ENCODE results near the gene UPK1A. TPM values are rescaled to one million over a fixed set of nuclear protein-coding genes. Genes with fewer than 3 reads are reported as not detected.

Gene UPK1A
- total and polyA plus RNA-seq, 10 of the 15 experiments (the other 5 are each of a cell fraction or from before 2014, with no cell fraction given): 0.15 to 1.9 (median 0.26) TPM; not detected in 7

GRCh38 chr19:35722461-35722860 lies 56.1 kb downstream of the UPK1A start (continued):
- TF ChIP-seq, protein P1, sequence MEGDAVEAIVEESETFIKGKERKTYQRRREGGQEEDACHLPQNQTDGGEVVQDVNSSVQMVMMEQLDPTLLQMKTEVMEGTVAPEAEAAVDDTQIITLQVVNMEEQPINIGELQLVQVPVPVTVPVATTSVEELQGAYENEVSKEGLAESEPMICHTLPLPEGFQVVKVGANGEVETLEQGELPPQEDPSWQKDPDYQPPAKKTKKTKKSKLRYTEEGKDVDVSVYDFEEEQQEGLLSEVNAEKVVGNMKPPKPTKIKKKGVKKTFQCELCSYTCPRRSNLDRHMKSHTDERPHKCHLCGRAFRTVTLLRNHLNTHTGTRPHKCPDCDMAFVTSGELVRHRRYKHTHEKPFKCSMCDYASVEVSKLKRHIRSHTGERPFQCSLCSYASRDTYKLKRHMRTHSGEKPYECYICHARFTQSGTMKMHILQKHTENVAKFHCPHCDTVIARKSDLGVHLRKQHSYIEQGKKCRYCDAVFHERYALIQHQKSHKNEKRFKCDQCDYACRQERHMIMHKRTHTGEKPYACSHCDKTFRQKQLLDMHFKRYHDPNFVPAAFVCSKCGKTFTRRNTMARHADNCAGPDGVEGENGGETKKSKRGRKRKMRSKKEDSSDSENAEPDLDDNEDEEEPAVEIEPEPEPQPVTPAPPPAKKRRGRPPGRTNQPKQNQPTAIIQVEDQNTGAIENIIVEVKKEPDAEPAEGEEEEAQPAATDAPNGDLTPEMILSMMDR (IDR thresholded peaks at IDR 0.05 in 2 of 3, conservative IDR thresholded peaks at IDR 0.05 in 1 of 3; ENCODE audit: control insufficient read depth in 2 of 3, extremely low read depth in 1 of 3, insufficient read depth in 1 of 3, low read depth in 3 of 3, low read length in 3 of 3): no peak
- TF ChIP-seq MEF2A (IDR thresholded peaks at IDR 0.05; ENCODE audit: insufficient read depth, low read depth, low read length) (no peak), CUX1 (IDR thresholded peaks at IDR 0.05; ENCODE audit: insufficient replicate concordance, low read depth, low read length) (no peak), ZNF687 (IDR thresholded peaks at IDR 0.05) (no peak), ZNF217 (IDR thresholded peaks at IDR 0.05) (no peak), EZH2 (IDR thresholded peaks at IDR 0.05; ENCODE audit: borderline replicate concordance, control insufficient read depth, low read depth, low read length) (no peak)
